ENCODE measurements around the gene NUDT3.
"Not testable (repeated sequence)": the region's sequence is repeated elsewhere in the genome, so short reads cannot be mapped to it uniquely, and the experiment has no call there.

Gene NUDT3

GRCh38 chr6:34370361-34370760 lies 22.1 kb downstream of the NUDT3 start:
- H3K4me1 Mint-ChIP-seq = peaks cover 10 to 33% of the 10 kb centered on the region in 2 donors
- ATAC-seq (replicated peaks) = no peak
- H3K27me3 Mint-ChIP-seq = no peaks in the 10 kb centered on the region
- H3K9me3 Mint-ChIP-seq = no peaks in the 10 kb centered on the region
- H3K36me3 Mint-ChIP-seq = peaks cover 9 to 15% of the 10 kb centered on the region in 2 donors
- no peak overlapping the region for H3K4me3 Mint-ChIP-seq
- DNase-seq = no peak
- peak overlapping the region; percentile 65 for H3K27ac Mint-ChIP-seq

- H3K27ac Mint-ChIP-seq = no peak overlapping the region
- ATAC-seq (replicated peaks) = no peak
Observed at GRCh38 chr6:34369385-34369784, 23.1 kb downstream of the NUDT3 start.

GRCh38 chr6:34366639-34366921 lies 25.9 kb downstream of the NUDT3 start:
- ATAC-seq (replicated peaks) = no peak
- no peak overlapping the region for H3K4me3 Mint-ChIP-seq
- no peaks in the 10 kb centered on the region for H3K27me3 Mint-ChIP-seq
- DNase-seq = no peak
- no peaks in the 10 kb centered on the region for H3K9me3 Mint-ChIP-seq
- H3K27ac Mint-ChIP-seq = no peak overlapping the region
- H3K36me3 Mint-ChIP-seq = peaks cover 9 to 19% of the 10 kb centered on the region in 2 donors
- peaks cover 28 to 62% of the 10 kb centered on the region in 2 donors for H3K4me1 Mint-ChIP-seq

More at GRCh38 chr6:34369385-34369784, 23.1 kb downstream of the NUDT3 start:
- H3K9me3 Mint-ChIP-seq = no peaks in the 10 kb centered on the region
- no peak overlapping the region for H3K4me3 Mint-ChIP-seq
- no peak for DNase-seq
- peaks cover 11 to 36% of the 10 kb centered on the region in 2 donors for H3K4me1 Mint-ChIP-seq
- H3K27me3 Mint-ChIP-seq = no peaks in the 10 kb centered on the region
- H3K36me3 Mint-ChIP-seq = peaks cover 9 to 15% of the 10 kb centered on the region in 2 donors

GRCh38 chr6:34365781-34366638 lies 26.5 kb downstream of the NUDT3 start:
- H3K27ac Mint-ChIP-seq = peak overlapping the region; percentile 7
- H3K27me3 Mint-ChIP-seq; H3K4me3 Mint-ChIP-seq; H3K9me3 Mint-ChIP-seq; DNase-seq; ATAC-seq (replicated peaks): not testable (repeated sequence)
- H3K36me3 Mint-ChIP-seq = peaks cover 7 to 19% of the 10 kb centered on the region in 2 donors
- peaks cover 30 to 65% of the 10 kb centered on the region in 2 donors for H3K4me1 Mint-ChIP-seq

GRCh38 chr6:34363681-34364075 lies 28.8 kb downstream of the NUDT3 start:
- H3K4me1 Mint-ChIP-seq = peaks cover 30 to 73% of the 10 kb centered on the region in 2 donors
- not testable (repeated sequence) for DNase-seq; H3K27me3 Mint-ChIP-seq; H3K4me3 Mint-ChIP-seq; ATAC-seq (replicated peaks); H3K9me3 Mint-ChIP-seq
- H3K36me3 Mint-ChIP-seq = peaks cover 3 to 14% of the 10 kb centered on the region in 2 donors
- peak overlapping the region; percentile 14 for H3K27ac Mint-ChIP-seq

- peaks cover 3 to 11% of the 10 kb centered on the region in 2 donors for H3K36me3 Mint-ChIP-seq
- ATAC-seq (replicated peaks) (peak; percentile 25 to 43), DNase-seq (no peak)
- H3K9me3 Mint-ChIP-seq = no peaks in the 10 kb centered on the region
- no peak overlapping the region for H3K4me3 Mint-ChIP-seq
- peaks cover 29 to 67% of the 10 kb centered on the region in 2 donors for H3K4me1 Mint-ChIP-seq
- no peak overlapping the region for H3K27ac Mint-ChIP-seq
- no peaks in the 10 kb centered on the region for H3K27me3 Mint-ChIP-seq
Observed at GRCh38 chr6:34362909-34363680, 29.4 kb downstream of the NUDT3 start.

- Mint-ChIP-seq H3K4me3 (no peak overlapping the region), H3K4me1 (peaks cover 29 to 59% of the 10 kb centered on the region in 2 donors), H3K36me3 (peaks cover 0 to 8% of the 10 kb centered on the region in 2 donors), H3K9me3 (no peaks in the 10 kb centered on the region), H3K27ac (no peak overlapping the region), H3K27me3 (no peaks in the 10 kb centered on the region)
- DNase-seq = no peak
- no peak for ATAC-seq (replicated peaks)
Observed at GRCh38 chr6:34362176-34362575, 30.3 kb downstream of the NUDT3 start.

- DNase-seq = no peak
- no peak for ATAC-seq (replicated peaks)
- Mint-ChIP-seq H3K9me3 (no peaks in the 10 kb centered on the region), H3K4me3 (no peak overlapping the region), H3K4me1 (peaks cover 25 to 50% of the 10 kb centered on the region in 2 donors), H3K27ac (peak overlapping the region; percentile 38), H3K36me3 (peaks cover 0 to 4% of the 10 kb centered on the region in 2 donors), H3K27me3 (no peaks in the 10 kb centered on the region)
Observed at GRCh38 chr6:34360556-34360955, 31.9 kb downstream of the NUDT3 start.

GRCh38 chr6:34359418-34360158 lies 32.9 kb downstream of the NUDT3 start:
- ATAC-seq (replicated peaks) (no peak), DNase-seq (no peak)
- no peak overlapping the region for H3K27ac Mint-ChIP-seq
- H3K4me3 Mint-ChIP-seq = no peak overlapping the region
- H3K4me1 Mint-ChIP-seq = peaks cover 25 to 48% of the 10 kb centered on the region in 2 donors
- no peaks in the 10 kb centered on the region for H3K27me3 Mint-ChIP-seq
- H3K36me3 Mint-ChIP-seq = peaks cover 0 to 4% of the 10 kb centered on the region in 2 donors
- no peaks in the 10 kb centered on the region for H3K9me3 Mint-ChIP-seq

GRCh38 chr6:34358389-34358905 lies 34.0 kb downstream of the NUDT3 start:
- Mint-ChIP-seq H3K4me3 (no peak overlapping the region), H3K27me3 (no peaks in the 10 kb centered on the region), H3K9me3 (no peaks in the 10 kb centered on the region), H3K27ac (no peak overlapping the region), H3K4me1 (peaks cover 22 to 48% of the 10 kb centered on the region in 2 donors), H3K36me3 (peaks cover 0 to 3% of the 10 kb centered on the region in 2 donors)
- no peak for DNase-seq
- ATAC-seq (replicated peaks) = no peak

GRCh38 chr6:34357937-34358336 lies 34.5 kb downstream of the NUDT3 start:
- Mint-ChIP-seq H3K36me3 (no peaks in the 10 kb centered on the region), H3K27ac (no peak overlapping the region)

GRCh38 chr6:34355889-34356288 lies 36.6 kb downstream of the NUDT3 start:
- DNase-seq (no peak), ATAC-seq (replicated peaks) (no peak)
- Mint-ChIP-seq H3K27ac (no peak overlapping the region), H3K27me3 (no peaks in the 10 kb centered on the region), H3K36me3 (no peaks in the 10 kb centered on the region), H3K9me3 (no peaks in the 10 kb centered on the region), H3K4me3 (no peak overlapping the region), H3K4me1 (peaks cover 12 to 46% of the 10 kb centered on the region in 2 donors)

More at GRCh38 chr6:34357937-34358336, 34.5 kb downstream of the NUDT3 start:
- no peak for DNase-seq
- no peaks in the 10 kb centered on the region for H3K27me3 Mint-ChIP-seq
- H3K9me3 Mint-ChIP-seq = no peaks in the 10 kb centered on the region
- no peak for ATAC-seq (replicated peaks)
- peaks cover 18 to 48% of the 10 kb centered on the region in 2 donors for H3K4me1 Mint-ChIP-seq
- H3K4me3 Mint-ChIP-seq = no peak overlapping the region

- DNase-seq = not testable (repeated sequence)
Observed at GRCh38 chr6:34354230-34354629, 38.2 kb downstream of the NUDT3 start.

GRCh38 chr6:34353530-34353929 lies 38.9 kb downstream of the NUDT3 start:
- H3K4me3 Mint-ChIP-seq; DNase-seq; H3K36me3 Mint-ChIP-seq; ATAC-seq (replicated peaks); H3K9me3 Mint-ChIP-seq; H3K27me3 Mint-ChIP-seq; H3K27ac Mint-ChIP-seq: not testable (repeated sequence)
- peaks cover 18 to 45% of the 10 kb centered on the region in 2 donors for H3K4me1 Mint-ChIP-seq

More at GRCh38 chr6:34354230-34354629, 38.2 kb downstream of the NUDT3 start:
- peak overlapping the region; percentile 20 for H3K27ac Mint-ChIP-seq
- not testable (repeated sequence) for H3K9me3 Mint-ChIP-seq; H3K4me3 Mint-ChIP-seq; H3K27me3 Mint-ChIP-seq; H3K36me3 Mint-ChIP-seq; ATAC-seq (replicated peaks)
- peaks cover 16 to 40% of the 10 kb centered on the region in 2 donors for H3K4me1 Mint-ChIP-seq

Measured in stimulated activated naive B cell treated with anti-CD40 and anti-IgM and Interleukin-4, amounts not matched to agents 10 μg/mL and 1 μg/mL and 100 μg/mL, for 72 hours (primary cell).